HepG2 (cell line): Measurements from ENCODE around the gene FXN. TPM values are rescaled to one million over a fixed set of nuclear protein-coding genes. Genes with fewer than 3 reads are reported as not detected.

ENCODE experiments used
- ARNT2 ChIP-seq: sonication (generic); formaldehyde crosslinking; IDR thresholded peaks from 2 replicates; pipeline ENCODE4 v1.8.0; 2022; ENCODE audit warnings: mild to moderate bottlenecking, low read depth, missing genetic modification reagents, moderate library complexity
- ELF4 ChIP-seq: sonication (generic); formaldehyde crosslinking; IDR thresholded peaks from 2 replicates; pipeline ENCODE4 v1.5.0; 2020; ENCODE audit warnings: missing genetic modification reagents, mild to moderate bottlenecking, moderate library complexity, borderline replicate concordance
- ELK4 ChIP-seq: sonication (generic); formaldehyde crosslinking; IDR thresholded peaks from 2 replicates; pipeline ENCODE4 v1.9.0; 2021; ENCODE audit warnings: missing genetic modification reagents, borderline replicate concordance
- ESRRA ChIP-seq: sonication (generic); formaldehyde crosslinking; IDR thresholded peaks from 2 replicates; pipeline ENCODE4 v1.5.1; 2020; ENCODE audit warnings: mild to moderate bottlenecking, low read depth, missing genetic modification reagents
- ETS1 ChIP-seq: sonication (generic); formaldehyde crosslinking; IDR thresholded peaks from 2 replicates; pipeline ENCODE4 v1.4.0; 2020; ENCODE audit warnings: missing genetic modification reagents
- HINFP ChIP-seq: sonication (generic); formaldehyde crosslinking; IDR thresholded peaks from 2 replicates; pipeline ENCODE4 v1.4.0; 2020; ENCODE audit warnings: low read depth, mild to moderate bottlenecking, missing genetic modification reagents
- HIVEP1 ChIP-seq: sonication (generic); formaldehyde crosslinking; IDR thresholded peaks from 2 replicates; pipeline ENCODE4 v1.4.0; 2020; ENCODE audit warnings: mild to moderate bottlenecking, missing genetic modification reagents
- HMGXB4 ChIP-seq, 2 experiments: sonication (generic) in 1 of 2; formaldehyde crosslinking in 1 of 2; IDR thresholded peaks; 2 replicates each; pipeline versions ENCODE4 v1.4.0 to v1.6.1; 2018 to 2020; ENCODE audit warnings: missing genetic modification reagents in 2 of 2, borderline replicate concordance in 1 of 2, low read depth in 1 of 2, mild to moderate bottlenecking in 1 of 2, missing biosample characterization in 1 of 2
- NFKB2 ChIP-seq: sonication (generic); formaldehyde crosslinking; IDR thresholded peaks from 2 replicates; pipeline ENCODE4 v1.4.0; 2020; ENCODE audit warnings: missing genetic modification reagents, borderline replicate concordance
- NFKBIZ ChIP-seq: IDR thresholded peaks from 2 replicates; pipeline ENCODE4 v1.6.1; 2018; ENCODE audit warnings: missing genetic modification reagents, missing compliant biosample characterization
- SRF ChIP-seq: IDR thresholded peaks from 2 replicates; pipeline ENCODE4 v1.6.1; 2011; ENCODE audit warnings: mild to moderate bottlenecking, low read depth, low read length, moderate library complexity
- ZFY ChIP-seq: sonication (generic); formaldehyde crosslinking; IDR thresholded peaks from 2 replicates; pipeline ENCODE4 v1.4.0; 2020; ENCODE audit warnings: missing genetic modification reagents
- ZIK1 ChIP-seq: sonication (generic); formaldehyde crosslinking; IDR thresholded peaks from 2 replicates; pipeline ENCODE4 v1.5.0; 2020; ENCODE audit warnings: mild to moderate bottlenecking, low read depth, missing genetic modification reagents, borderline replicate concordance
- ZMYM4 ChIP-seq: sonication (generic); formaldehyde crosslinking; IDR thresholded peaks from 2 replicates; pipeline ENCODE4 v1.8.1; 2023; ENCODE audit warnings: mild to moderate bottlenecking, missing genetic modification reagents
- ZNF264 ChIP-seq: sonication (generic); formaldehyde crosslinking; IDR thresholded peaks from 2 replicates; pipeline ENCODE4 v1.4.0; 2020; ENCODE audit warnings: missing genetic modification reagents
- ZNF275 ChIP-seq: sonication (generic); formaldehyde crosslinking; IDR thresholded peaks from 2 replicates; pipeline ENCODE4 v1.8.0; 2022; ENCODE audit warnings: missing genetic modification reagents, mild to moderate bottlenecking, inconsistent platforms, borderline replicate concordance
- ZNF350 ChIP-seq: sonication (generic); formaldehyde crosslinking; IDR thresholded peaks from 2 replicates; pipeline ENCODE4 v1.4.0; 2020; ENCODE audit warnings: mild to moderate bottlenecking, low read depth, missing genetic modification reagents, borderline replicate concordance
- ZNF740 ChIP-seq: sonication (generic); formaldehyde crosslinking; IDR thresholded peaks from 2 replicates; pipeline ENCODE4 v1.4.0; 2020; ENCODE audit warnings: missing genetic modification reagents
- ZNF788 ChIP-seq: sonication (generic); formaldehyde crosslinking; IDR thresholded peaks from 2 replicates; pipeline ENCODE4 v1.5.0; 2020; ENCODE audit warnings: mild to moderate bottlenecking, missing genetic modification reagents, borderline replicate concordance
- polyA plus RNA-seq, 8 experiments: library from polyadenylated mRNA; depleted of rRNA in 3 of 8; stranded (reverse) in 7 of 8; unstranded in 1 of 8; fragments of >200 nt; fragmentation: Illumina TruSeq in 4 of 8; extraction: Trizol in 4 of 8; gene quantifications; 2 replicates each; pipeline versions ENCODE4 v1.2.1 to v1.2.3, GENCODE V29; 2011 to 2016; ENCODE audit warnings: low read depth in 4 of 8, missing spikeins in 1 of 8, mixed read lengths in 1 of 8; ENCODE audit not compliant: insufficient read depth in 1 of 8
- total RNA-seq, 5 experiments: library from RNA; depleted of rRNA; stranded (reverse); fragments of >200 nt; fragmentation: Illumina TruSeq; extraction: Trizol; gene quantifications; 2 replicates each; pipeline ENCODE4 v1.2.3, GENCODE V29; 2016; ENCODE audit warnings: low read depth in 1 of 5

Gene FXN
- total and polyA plus RNA-seq, 2 of the 13 experiments (the other 11 are each of a cell fraction or from before 2014, with no cell fraction given) = 24.1 to 26.0 TPM

GRCh38 chr9:69035438-69036308 is at the start of gene FXN (continued):
- TF ChIP-seq ZNF275 (CRISPR knock-in tag) (peak; percentile 17; the same call in 1 of the 2 replicates), ESRRA (CRISPR knock-in tag) (peak; percentile 65), ZMYM4 (CRISPR knock-in tag) (peak; percentile 74; the same call in 1 of the 2 replicates), ETS1 (CRISPR knock-in tag) (no peak), ZNF788 (CRISPR knock-in tag) (peak; percentile 84), ZIK1 (CRISPR knock-in tag) (peak; percentile 82; the same call in 1 of the 2 replicates), NFKB2 (peak; percentile 64; the same call in 1 of the 2 replicates), HIVEP1 (CRISPR knock-in tag) (0 out of 2 replicates have a peak, but pooled peaks have one; percentile 3), HMGXB4 (CRISPR knock-in tag; IDR thresholded peaks at IDR 0.05; ENCODE audit: borderline replicate concordance in 1 of 2, low read depth in 1 of 2) (peak; percentile 93 to 97), ZFY (CRISPR knock-in tag) (peak; percentile 98), ARNT2 (CRISPR knock-in tag) (peak; percentile 90), SRF (no peak), HINFP (CRISPR knock-in tag) (0 out of 2 replicates have a peak, but pooled peaks have one; percentile 3), ZNF350 (CRISPR knock-in tag) (peak; percentile 68; the same call in 1 of the 2 replicates), ELK4 (CRISPR knock-in tag) (no peak), ZNF264 (CRISPR knock-in tag) (peak; percentile 69), ZNF740 (CRISPR knock-in tag) (peak; percentile 100), ELF4 (CRISPR knock-in tag) (no peak), NFKBIZ (CRISPR knock-in tag) (peak; percentile 53; the same call in 1 of the 2 replicates)
